HG03571 (cell line): Measurements from ENCODE around the gene LDHAL6B.

Experiments
- ATAC-seq: cut with Tn5 transposase; IDR thresholded peaks from one replicate; pipeline ENCODE4 v1.9.1; 2021; ENCODE audit not compliant: unreplicated experiment

The LDHAL6B gene

GRCh38 chr15:59176653-59177316, 29.9 kb upstream of the LDHAL6B start:
- no peak for ATAC-seq

GRCh38 chr15:59177317-59177660, 29.4 kb upstream of the LDHAL6B start:
- ATAC-seq = no peak

GRCh38 chr15:59178151-59178695, 28.4 kb upstream of the LDHAL6B start:
- no peak for ATAC-seq

- ATAC-seq = no peak
Observed at GRCh38 chr15:59179717-59180116, 26.9 kb upstream of the LDHAL6B start.

- ATAC-seq = no peak
Observed at GRCh38 chr15:59180945-59181600, 25.6 kb upstream of the LDHAL6B start.

GRCh38 chr15:59185725-59186124, 20.9 kb upstream of the LDHAL6B start:
- ATAC-seq = no peak

GRCh38 chr15:59186501-59186900, 20.1 kb upstream of the LDHAL6B start:
- ATAC-seq = no peak

- ATAC-seq = no peak
Observed at GRCh38 chr15:59189241-59189640, 17.4 kb upstream of the LDHAL6B start.

- ATAC-seq = no peak
Observed at GRCh38 chr15:59190291-59190690, 16.4 kb upstream of the LDHAL6B start.

- no peak for ATAC-seq
Observed at GRCh38 chr15:59191855-59192237, 14.8 kb upstream of the LDHAL6B start.

GRCh38 chr15:59194639-59195325, 11.9 kb upstream of the LDHAL6B start:
- no peak for ATAC-seq

- ATAC-seq = no peak
Observed at GRCh38 chr15:59196416-59196815, 10.2 kb upstream of the LDHAL6B start.

GRCh38 chr15:59197454-59197853, 9.2 kb upstream of the LDHAL6B start:
- ATAC-seq = no peak

- ATAC-seq = no peak
Observed at GRCh38 chr15:59199626-59200465, 6.8 kb upstream of the LDHAL6B start.

- ATAC-seq = no peak
Observed at GRCh38 chr15:59200560-59200959, 6.1 kb upstream of the LDHAL6B start.

GRCh38 chr15:59203008-59203407, 3.6 kb upstream of the LDHAL6B start:
- ATAC-seq = no peak

GRCh38 chr15:59203657-59204056, 3.0 kb upstream of the LDHAL6B start:
- ATAC-seq = no peak

- no peak for ATAC-seq
Observed at GRCh38 chr15:59205839-59206622, 612 bp upstream of the LDHAL6B start.

- no peak for ATAC-seq
Observed at GRCh38 chr15:59208613-59209249, 2.1 kb downstream of the LDHAL6B start.

GRCh38 chr15:59210186-59210585, 3.5 kb downstream of the LDHAL6B start:
- ATAC-seq = no peak
